Uterus (tissue), 4 donors: ENCODE measurements around the gene WNK1. TPM values are rescaled to one million over a fixed set of nuclear protein-coding genes. Genes with fewer than 3 reads are reported as not detected.

Source experiments
- DNase-seq, 2 donors: peaks; one replicate each; pipeline ENCODE4 v3.0.0-alpha.2; 2019 to 2020
- H3K27ac ChIP-seq, 2 donors: fragments of 200-600 bp; sonication (generic); 1 replicate in 1 of 2; 2 replicates in 1 of 2; pipeline ENCODE4 v1.5.1; 2016 to 2018
- H3K27me3 ChIP-seq, 2 donors: fragments of 200-600 bp; sonication (generic); one replicate each; pipeline ENCODE4 v1.5.1; 2018 to 2019; ENCODE audit warnings: control low read depth in 1 of 2
- H3K36me3 ChIP-seq, 2 donors: fragments of 200-600 bp; sonication (generic); one replicate each; pipeline ENCODE4 v1.5.1; 2019; ENCODE audit warnings: control low read depth in 1 of 2
- H3K4me1 ChIP-seq, 2 donors: fragments of 200-600 bp; sonication (generic); one replicate each; pipeline ENCODE4 v1.5.1; 2018 to 2019; ENCODE audit warnings: control low read depth in 1 of 2
- H3K4me3 ChIP-seq, 2 donors: fragments of 200-600 bp; sonication (generic); 1 replicate in 1 of 2; 2 replicates in 1 of 2; pipeline ENCODE4 v1.5.1; 2018 to 2019; ENCODE audit warnings: mild to moderate bottlenecking in 1 of 2
- H3K9me3 ChIP-seq, 2 donors: fragments of 200-600 bp; sonication (generic); one replicate each; pipeline ENCODE4 v1.5.1; 2019; ENCODE audit warnings: control low read depth in 1 of 2
- CTCF ChIP-seq, 4 experiments: fragments of 200-600 bp in 2 of 4; fragments of 450-650 bp in 2 of 4; sonication (generic) in 2 of 4; IDR thresholded peaks; one replicate each; pipeline ENCODE4 v1.5.1; 2016 to 2019; ENCODE audit warnings: antibody characterized with exemption in 4 of 4, mild to moderate bottlenecking in 2 of 4, moderate library complexity in 1 of 4
- POLR2A ChIP-seq, 2 donors: fragments of 450-650 bp; IDR thresholded peaks; one replicate each; pipeline ENCODE4 v1.6.1; 2016; ENCODE audit warnings: antibody characterized with exemption in 2 of 2, mild to moderate bottlenecking in 1 of 2, moderate library complexity in 1 of 2
- intact Hi-C: fragments of 100-400 bp; cut with DNase I; formaldehyde crosslinking; loops from one replicate; pipeline ENCODE4 v1.15.1; 2023; ENCODE audit warnings: low total_unique reads
- total RNA-seq, 4 donors: library from RNA; depleted of rRNA in 3 of 4; stranded (reverse); fragments of >200 nt in 3 of 4; gene quantifications; one replicate each; pipeline versions ENCODE4 v1.1.0 to v1.2.4, GENCODE V29; 2014 to 2023
- donor health status: DM: yes; HTN: yes; CAD: no.

Gene WNK1
- total RNA-seq, 4 donors from 2014 or later, result 57.1 to 208 (median 81.0) TPM

GRCh38 chr12:896031-896430 lies 143.7 kb downstream of the WNK1 start:
- TF ChIP-seq POLR2A (IDR thresholded peaks at IDR 0.05) (no peak), CTCF (IDR thresholded peaks at IDR 0.05) (no peak)
- no peaks in the 10 kb centered on the region for H3K36me3 ChIP-seq
- H3K27ac ChIP-seq, result no peak overlapping the region
- H3K9me3 ChIP-seq, result no peaks in the 10 kb centered on the region
- no peaks in the 10 kb centered on the region for H3K27me3 ChIP-seq
- no peak overlapping the region for H3K4me3 ChIP-seq
- DNase-seq, result no peak
- H3K4me1 ChIP-seq, result no peaks in the 10 kb centered on the region
- intact Hi-C loops, result no loop called here

- Histone ChIP-seq H3K27ac (no peak overlapping the region), H3K27me3 (no peaks in the 10 kb centered on the region), H3K4me1 (no peaks in the 10 kb centered on the region), H3K9me3 (no peaks in the 10 kb centered on the region), H3K4me3 (no peak overlapping the region), H3K36me3 (no peaks in the 10 kb centered on the region)
- intact Hi-C loops, result no loop called here
- TF ChIP-seq POLR2A (IDR thresholded peaks at IDR 0.05) (no peak), CTCF (IDR thresholded peaks at IDR 0.05) (no peak)
- DNase-seq, result no peak
These were observed 145.0 kb downstream of the WNK1 start for GRCh38 chr12:897386-897785.

- intact Hi-C loops, result no loop called here
- Histone ChIP-seq H3K27me3 (no peaks in the 10 kb centered on the region), H3K9me3 (no peaks in the 10 kb centered on the region), H3K4me1 (no peaks in the 10 kb centered on the region), H3K4me3 (no peak overlapping the region), H3K27ac (no peak overlapping the region), H3K36me3 (no peaks in the 10 kb centered on the region)
- TF ChIP-seq CTCF (IDR thresholded peaks at IDR 0.05) (no peak), POLR2A (IDR thresholded peaks at IDR 0.05) (no peak)
- DNase-seq, result no peak
These were observed 150.2 kb downstream of the WNK1 start for GRCh38 chr12:902581-902980.

GRCh38 chr12:903055-903454 lies 150.7 kb downstream of the WNK1 start:
- no peak overlapping the region for H3K4me3 ChIP-seq
- H3K4me1 ChIP-seq, result no peaks in the 10 kb centered on the region
- no peaks in the 10 kb centered on the region for H3K36me3 ChIP-seq
- TF ChIP-seq CTCF (IDR thresholded peaks at IDR 0.05) (no peak), POLR2A (IDR thresholded peaks at IDR 0.05) (no peak)
- H3K27ac ChIP-seq, result no peak overlapping the region
- DNase-seq, result no peak
- H3K9me3 ChIP-seq, result no peaks in the 10 kb centered on the region
- no peaks in the 10 kb centered on the region for H3K27me3 ChIP-seq
- intact Hi-C loops, result no loop called here

GRCh38 chr12:904010-904414 lies 151.6 kb downstream of the WNK1 start:
- Histone ChIP-seq H3K9me3 (no peaks in the 10 kb centered on the region), H3K4me3 (no peak overlapping the region), H3K27me3 (no peaks in the 10 kb centered on the region), H3K4me1 (no peaks in the 10 kb centered on the region), H3K36me3 (no peaks in the 10 kb centered on the region), H3K27ac (no peak overlapping the region)
- intact Hi-C loops, result no loop called here
- DNase-seq, result no peak
- no peak for TF ChIP-seq POLR2A (IDR thresholded peaks at IDR 0.05)
- no peak for TF ChIP-seq CTCF (IDR thresholded peaks at IDR 0.05)
